CD4-positive, CD25-positive, alpha-beta regulatory T cell (primary cell): ENCODE results near the gene TMEM119. TPM values are rescaled to one million over a fixed set of nuclear protein-coding genes. Genes with fewer than 3 reads are reported as not detected.
"Not testable (repeated sequence)": the region's sequence is repeated elsewhere in the genome, so short reads cannot be mapped to it uniquely, and the experiment has no call there.

Experiments
- ATAC-seq, 2 donors: fragments of 150-1000 bp; cut with Tn5 transposase; one replicate each; pipeline ENCODE4 v1.10.0; 2021; ENCODE audit warnings: low read depth in 2 of 2, moderate number of reproducible peaks in 2 of 2, moderate library complexity in 1 of 2
- DNase-seq, 3 donors: peaks; one replicate each; pipeline versions ENCODE4 v3.0.0 to v3.0.0-alpha.2; 2012 to 2022; ENCODE audit warnings: mixed read lengths in 1 of 3
- H3K27ac ChIP-seq: one replicate; pipeline ENCODE4 v1.7.0; 2013; ENCODE audit warnings: mild to moderate bottlenecking, low read length; ENCODE audit not compliant: insufficient read depth, poor library complexity, severe bottlenecking
- H3K27me3 ChIP-seq: one replicate; pipeline ENCODE4 v1.7.0; 2013; ENCODE audit warnings: low read length; ENCODE audit not compliant: control insufficient read depth, insufficient read depth
- H3K36me3 ChIP-seq: one replicate; pipeline ENCODE4 v1.7.0; 2013; ENCODE audit warnings: mild to moderate bottlenecking, low read length, moderate library complexity; ENCODE audit not compliant: control insufficient read depth, insufficient read depth
- H3K4me1 ChIP-seq: 2 replicates; pipeline ENCODE4 v1.7.0; 2013; ENCODE audit warnings: mild to moderate bottlenecking, low read length; ENCODE audit not compliant: insufficient read depth, control insufficient read depth, poor library complexity, severe bottlenecking
- H3K4me3 ChIP-seq: one replicate; pipeline ENCODE4 v1.7.0; 2013; ENCODE audit warnings: low read depth, mild to moderate bottlenecking, low read length, moderate library complexity
- H3K9me3 ChIP-seq, 2 experiments: 1 replicate in 1 of 2; 2 replicates in 1 of 2; pipeline ENCODE4 v1.7.0; 2013; ENCODE audit warnings: low read length in 2 of 2, mild to moderate bottlenecking in 1 of 2, moderate library complexity in 1 of 2; ENCODE audit not compliant: control insufficient read depth in 2 of 2
- H3K27ac Mint-ChIP-seq, 3 donors: one replicate each; pipeline ENCODE4 v1.8.0; 2020 to 2022; ENCODE audit warnings: mild to moderate bottlenecking in 3 of 3, mixed read lengths in 3 of 3, moderate library complexity in 2 of 3
- H3K27me3 Mint-ChIP-seq: one replicate; pipeline ENCODE4 v1.8.0; 2022; ENCODE audit warnings: mild to moderate bottlenecking, mixed read lengths
- H3K36me3 Mint-ChIP-seq: one replicate; pipeline ENCODE4 v1.8.0; 2020; ENCODE audit warnings: mixed read lengths
- H3K4me1 Mint-ChIP-seq, 4 donors: one replicate each; pipeline ENCODE4 v1.8.0; 2020 to 2022; ENCODE audit warnings: mixed read lengths in 4 of 4, mild to moderate bottlenecking in 1 of 4
- H3K4me3 Mint-ChIP-seq, 4 donors: one replicate each; pipeline ENCODE4 v1.8.0; 2020 to 2022; ENCODE audit warnings: mild to moderate bottlenecking in 4 of 4, mixed read lengths in 4 of 4, moderate library complexity in 3 of 4
- H3K9me3 Mint-ChIP-seq, 7 donors: one replicate each; pipeline ENCODE4 v1.8.0; 2020 to 2022; ENCODE audit warnings: mixed read lengths in 7 of 7, mild to moderate bottlenecking in 3 of 7, moderate library complexity in 2 of 7
- polyA plus RNA-seq, 4 donors: library from polyadenylated mRNA; unstranded; fragments of 300-500 nt; fragmentation: Illumina TruSeq; gene quantifications; one replicate each; pipeline ENCODE4 v1.2.3, GENCODE V29; 2021
- total RNA-seq: library from RNA; stranded (reverse); gene quantifications from one replicate; pipeline ENCODE4 v1.2.3, GENCODE V29; 2022

TMEM119 gene
- total and polyA plus RNA-seq, 5 donors from 2014 or later: 0.90 to 5.9 (median 2.5) TPM; not detected in 1

- peaks cover 0 to 4% (median 0%) of the 10 kb centered on the region in 7 donors for H3K9me3 Mint-ChIP-seq
- no peak for ATAC-seq
- no peak for DNase-seq
- peak overlapping the region; percentile 98 to 100 (median 99) for H3K4me3 Mint-ChIP-seq
- peaks cover 8% of the 10 kb centered on the region for H3K36me3 Mint-ChIP-seq
- H3K27ac ChIP-seq: peak overlapping the region; percentile 95
- H3K4me1 ChIP-seq: peaks cover 47% of the 10 kb centered on the region
- peak overlapping the region; percentile 99 for H3K4me3 ChIP-seq
- peak overlapping the region; percentile 99 to 100 (median 99) for H3K27ac Mint-ChIP-seq
- peaks cover 8% of the 10 kb centered on the region for H3K27me3 Mint-ChIP-seq
- no peaks in the 10 kb centered on the region for H3K27me3 ChIP-seq
- no peaks in the 10 kb centered on the region for H3K36me3 ChIP-seq
- peaks cover 22 to 62% (median 38%) of the 10 kb centered on the region in 4 donors for H3K4me1 Mint-ChIP-seq
- no peaks in the 10 kb centered on the region for H3K9me3 ChIP-seq
Observed at GRCh38 chr12:108635997-108636808, 38.3 kb upstream of the TMEM119 start.

GRCh38 chr12:108635201-108635996 lies 37.5 kb upstream of the TMEM119 start:
- Mint-ChIP-seq H3K4me3 (peak overlapping the region; percentile 98 to 100 (median 99)), H3K36me3 (peaks cover 8% of the 10 kb centered on the region), H3K9me3 (peaks cover 0 to 4% (median 0%) of the 10 kb centered on the region in 7 donors), H3K27me3 (peaks cover 8% of the 10 kb centered on the region), H3K4me1 (peaks cover 18 to 66% (median 38%) of the 10 kb centered on the region in 4 donors), H3K27ac (peak overlapping the region; percentile 99 to 100 (median 99))
- Histone ChIP-seq H3K9me3 (no peaks in the 10 kb centered on the region), H3K27ac (peak overlapping the region; percentile 95), H3K36me3 (peaks cover 6% of the 10 kb centered on the region), H3K4me3 (peak overlapping the region; percentile 99), H3K4me1 (peaks cover 55% of the 10 kb centered on the region), H3K27me3 (no peaks in the 10 kb centered on the region)
- peak in 2 of 3 donors; percentile 46 to 87 for DNase-seq
- ATAC-seq: peak; percentile 3 to 5

GRCh38 chr12:108634341-108634751 lies 36.5 kb upstream of the TMEM119 start:
- ATAC-seq: no peak
- H3K4me1 Mint-ChIP-seq: peaks cover 15 to 70% (median 41%) of the 10 kb centered on the region in 4 donors

GRCh38 chr12:108633534-108634248 lies 35.8 kb upstream of the TMEM119 start, which contains the start of gene SELPLG:
Gene SELPLG, minus strand, starts transcription at chr12:108633894. Its CDS starts 9,587 bp downstream, at chr12:108624307.
- H3K27ac ChIP-seq: peak within 1 kb of the TSS; percentile 95
- peaks cover 72% of the 10 kb centered on the region for H3K4me1 ChIP-seq
- peaks cover 8% of the 10 kb centered on the region for H3K27me3 Mint-ChIP-seq
- peaks cover 20% of the 10 kb centered on the region for H3K36me3 Mint-ChIP-seq
- peaks cover 11 to 72% (median 46%) of the 10 kb centered on the region in 4 donors for H3K4me1 Mint-ChIP-seq
- H3K4me3 ChIP-seq: peak within 1 kb of the TSS; percentile 99
- DNase-seq (peak; percentile 77 to 98 (median 94)), ATAC-seq (peak; percentile 82 to 84)
- H3K36me3 ChIP-seq: peaks cover 10% of the 10 kb centered on the region
- H3K9me3 Mint-ChIP-seq: peaks cover 0 to 2% (median 0%) of the 10 kb centered on the region in 7 donors
- peak within 1 kb of the TSS; percentile 98 to 100 (median 99) for H3K4me3 Mint-ChIP-seq
- H3K27ac Mint-ChIP-seq: peak within 1 kb of the TSS; percentile 99 to 100 (median 99)
- no peaks in the 10 kb centered on the region for H3K9me3 ChIP-seq
- H3K27me3 ChIP-seq: no peaks in the 10 kb centered on the region

More at GRCh38 chr12:108634341-108634751, 36.5 kb upstream of the TMEM119 start:
- Mint-ChIP-seq H3K9me3 (peaks cover 0 to 3% (median 0%) of the 10 kb centered on the region in 7 donors), H3K27me3 (peaks cover 8% of the 10 kb centered on the region), H3K27ac (peak overlapping the region; percentile 99 to 100 (median 99)), H3K36me3 (peaks cover 16% of the 10 kb centered on the region), H3K4me3 (peak overlapping the region; percentile 98 to 100 (median 99))
- peak in 2 of 3 donors; percentile 33 to 91 for DNase-seq
- Histone ChIP-seq H3K27ac (peak overlapping the region; percentile 95), H3K9me3 (no peaks in the 10 kb centered on the region), H3K36me3 (peaks cover 7% of the 10 kb centered on the region), H3K27me3 (no peaks in the 10 kb centered on the region), H3K4me3 (peak overlapping the region; percentile 99), H3K4me1 (peaks cover 66% of the 10 kb centered on the region)

- H3K9me3 ChIP-seq: no peaks in the 10 kb centered on the region
- Mint-ChIP-seq H3K27ac (peak overlapping the region; percentile 99 to 100 (median 99)), H3K36me3 (peaks cover 25% of the 10 kb centered on the region), H3K9me3 (peaks cover 0 to 2% (median 0%) of the 10 kb centered on the region in 7 donors), H3K27me3 (peaks cover 8% of the 10 kb centered on the region), H3K4me1 (peaks cover 11 to 77% (median 49%) of the 10 kb centered on the region in 4 donors), H3K4me3 (peak overlapping the region; percentile 98 to 100 (median 99))
- peaks cover 11% of the 10 kb centered on the region for H3K36me3 ChIP-seq
- H3K4me1 ChIP-seq: peaks cover 78% of the 10 kb centered on the region
- peak overlapping the region; percentile 99 for H3K4me3 ChIP-seq
- no peaks in the 10 kb centered on the region for H3K27me3 ChIP-seq
- DNase-seq (no peak), ATAC-seq (no peak)
- peak overlapping the region; percentile 95 for H3K27ac ChIP-seq
Observed at GRCh38 chr12:108633081-108633533, 35.2 kb upstream of the TMEM119 start.

- H3K27ac ChIP-seq: peak overlapping the region; percentile 95
- H3K4me3 ChIP-seq: peak overlapping the region; percentile 99
- not testable (repeated sequence) for H3K9me3 Mint-ChIP-seq, H3K27me3 Mint-ChIP-seq, H3K27me3 ChIP-seq, H3K9me3 ChIP-seq, ATAC-seq, DNase-seq
- peaks cover 28% of the 10 kb centered on the region for H3K36me3 ChIP-seq
- peak overlapping the region; percentile 98 to 99 (median 99) for H3K27ac Mint-ChIP-seq
- peaks cover 9 to 82% (median 48%) of the 10 kb centered on the region in 4 donors for H3K4me1 Mint-ChIP-seq
- H3K4me1 ChIP-seq: peaks cover 89% of the 10 kb centered on the region
- H3K4me3 Mint-ChIP-seq: peak overlapping the region; percentile 98 to 100 (median 99)
- peaks cover 29% of the 10 kb centered on the region for H3K36me3 Mint-ChIP-seq
Observed at GRCh38 chr12:108631261-108631660, 33.4 kb upstream of the TMEM119 start.
